GM23248 (cell line): ENCODE data around the gene MFSD11. TPM values are rescaled to one million over a fixed set of nuclear protein-coding genes. Genes with fewer than 3 reads are reported as not detected.
"Not testable (repeated sequence)": the region's sequence is repeated elsewhere in the genome, so short reads cannot be mapped to it uniquely, and the experiment has no call there.

Source experiments
- DNase-seq: peaks from one replicate; pipeline ENCODE4 v3.0.0-alpha.2; 2015
- H2AFZ ChIP-seq: fragments of 200-600 bp; sonication (generic); 2 replicates; pipeline ENCODE4 v1.6.1; 2016; ENCODE audit warnings: antibody characterized with exemption
- H3F3A ChIP-seq: fragments of 200-600 bp; sonication (generic); 2 replicates; pipeline ENCODE4 v1.6.1; 2016; ENCODE audit warnings: mild to moderate bottlenecking, antibody characterized with exemption, mixed run types; ENCODE audit not compliant: insufficient read depth
- H3K27ac ChIP-seq: fragments of 200-600 bp; sonication (generic); 2 replicates; pipeline ENCODE4 v1.5.1; 2016; ENCODE audit warnings: mild to moderate bottlenecking
- H3K27me3 ChIP-seq: fragments of 200-600 bp; sonication (generic); replicated peaks from 2 replicates; pipeline ENCODE4 v1.6.1; 2016; ENCODE audit warnings: mild to moderate bottlenecking; ENCODE audit not compliant: insufficient read depth
- H3K36me3 ChIP-seq: fragments of 200-600 bp; sonication (generic); 2 replicates; pipeline ENCODE4 v1.6.1; 2016; ENCODE audit warnings: low read depth, mild to moderate bottlenecking
- H3K4me1 ChIP-seq: fragments of 200-600 bp; sonication (generic); 2 replicates; pipeline ENCODE4 v1.6.1; 2016; ENCODE audit warnings: mild to moderate bottlenecking; ENCODE audit not compliant: insufficient read depth
- H3K4me2 ChIP-seq: fragments of 200-600 bp; sonication (generic); one replicate; pipeline ENCODE4 v1.6.1; 2016; ENCODE audit warnings: mild to moderate bottlenecking; ENCODE audit not compliant: unreplicated experiment
- H3K4me3 ChIP-seq: fragments of 200-600 bp; sonication (generic); 2 replicates; pipeline ENCODE4 v1.5.1; 2016; ENCODE audit warnings: mild to moderate bottlenecking
- H3K79me2 ChIP-seq: fragments of 200-600 bp; sonication (generic); 2 replicates; pipeline ENCODE4 v1.6.1; 2016; ENCODE audit warnings: mild to moderate bottlenecking; ENCODE audit not compliant: insufficient read depth
- H3K9ac ChIP-seq: fragments of 200-600 bp; sonication (generic); 2 replicates; pipeline ENCODE4 v1.6.1; 2016; ENCODE audit warnings: mild to moderate bottlenecking
- H3K9me2 ChIP-seq: fragments of 200-600 bp; sonication (generic); 2 replicates; pipeline ENCODE4 v1.6.1; 2016; ENCODE audit warnings: mixed run types, mild to moderate bottlenecking, moderate library complexity; ENCODE audit not compliant: insufficient read depth
- H3K9me3 ChIP-seq: fragments of 200-600 bp; sonication (generic); one replicate; pipeline ENCODE4 v1.6.1; 2017; ENCODE audit warnings: low read depth
- H4K20me1 ChIP-seq: fragments of 200-600 bp; sonication (generic); 2 replicates; pipeline ENCODE4 v1.6.0; 2016; ENCODE audit not compliant: insufficient read depth
- EZH2 ChIP-seq: fragments of 200-600 bp; sonication (generic); IDR thresholded peaks from 2 replicates; pipeline ENCODE4 v1.6.1; 2018; ENCODE audit warnings: antibody characterized with exemption, mild to moderate bottlenecking; ENCODE audit not compliant: insufficient read depth, poor library complexity, severe bottlenecking
- EZH2phosphoT487 ChIP-seq: fragments of 200-600 bp; sonication (generic); IDR thresholded peaks from 2 replicates; pipeline ENCODE4 v1.6.1; 2018; ENCODE audit warnings: antibody characterized with exemption, moderate library complexity, mild to moderate bottlenecking, low read depth; ENCODE audit not compliant: insufficient read depth
- WGBS, 2 experiments: methylation state at CpG; one replicate each; pipeline ENCODE4 v1.1.6; 2015 to 2017; ENCODE audit warnings: low lambda C conversion rate in 2 of 2, low coverage in 1 of 2; ENCODE audit errors: missing lambda C conversion rate in 2 of 2; 5-methylcytosine and 5-hydroxymethylcytosine counted together
- in situ Hi-C: fragments of 300-500 bp; cut with MboI; formaldehyde crosslinking; loops from 2 replicates; pipeline ENCODE4 v1.15.0; 2020
- polyA plus RNA-seq: library from polyadenylated mRNA; unstranded; fragments of >200 nt; fragmentation: Nextera tagmentation; extraction: Ambion mirVana; gene quantifications from 2 replicates; pipeline ENCODE4 v1.2.1, GENCODE V29; 2016
- total RNA-seq: library from RNA; depleted of rRNA; stranded (reverse); fragments of >200 nt; shearing (Covaris generic); gene quantifications from 2 replicates; pipeline ENCODE4 v1.2.3, GENCODE V29; 2014

The MFSD11 gene
- total and polyA plus RNA-seq, 2 experiments from 2014 or later, result 24.2 to 29.8 TPM

DNA sequence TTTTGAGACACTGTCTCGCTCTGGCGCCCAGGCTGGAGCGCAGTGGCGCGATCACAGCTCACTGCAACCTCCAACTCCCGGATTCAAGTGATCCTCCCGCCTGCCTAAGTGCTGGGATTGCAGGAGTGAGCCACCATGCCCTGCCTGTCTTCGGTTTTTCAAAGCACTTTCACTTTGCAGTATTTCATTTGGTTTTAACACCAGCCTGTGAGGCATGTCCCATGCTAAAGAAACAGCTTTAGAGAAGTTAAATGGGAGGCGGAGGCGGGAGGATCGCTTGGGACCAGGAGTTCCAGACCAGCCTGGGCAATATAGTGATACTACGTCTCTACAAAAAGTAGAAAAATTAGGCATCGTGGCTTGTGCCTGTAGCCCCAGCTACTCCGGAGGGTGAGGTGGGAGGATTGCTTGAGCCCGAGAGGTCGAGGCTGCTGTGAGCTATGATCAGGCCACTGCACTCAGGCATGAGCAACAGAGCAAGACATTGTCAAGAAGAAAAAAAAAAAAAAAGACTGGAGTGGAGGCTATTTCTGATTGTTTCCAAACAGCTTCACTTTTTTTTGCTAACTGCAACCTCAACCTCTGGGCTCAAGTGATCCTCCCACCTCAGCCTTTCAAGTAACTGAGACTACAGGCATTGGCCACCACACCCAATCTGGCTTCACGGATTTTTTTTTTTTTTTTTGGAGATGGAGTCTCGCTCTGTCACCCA, 10.0 kb upstream of the MFSD11 start:
- H3K79me2 ChIP-seq, result peaks cover 93% of the 10 kb centered on the region
- no peaks in the 10 kb centered on the region for H3K27me3 ChIP-seq
- TF ChIP-seq EZH2 (no peak), EZH2phosphoT487 (no peak)
- peaks cover 31% of the 10 kb centered on the region for H3K36me3 ChIP-seq
- no peaks in the 10 kb centered on the region for H3K9me2 ChIP-seq
- H3F3A ChIP-seq, result peaks cover 53% of the 10 kb centered on the region
- WGBS, 2 experiments, result 18 to 22% methylated on average over 18 of the region's 18 CpGs
- H3K4me3 ChIP-seq, result peak overlapping the region; percentile 91
- no peaks in the 10 kb centered on the region for H3K9me3 ChIP-seq
- H4K20me1 ChIP-seq, result no peaks in the 10 kb centered on the region
- H3K27ac ChIP-seq, result peak overlapping the region; percentile 98
- H3K4me1 ChIP-seq, result peaks cover 25% of the 10 kb centered on the region
- DNase-seq, result peak; percentile 65
- H3K4me2 ChIP-seq, result peak overlapping the region; percentile 95
- no peak overlapping the region for H2AFZ ChIP-seq
- H3K9ac ChIP-seq, result peak overlapping the region; percentile 99
- in situ Hi-C loops, result no loop called here

DNA sequence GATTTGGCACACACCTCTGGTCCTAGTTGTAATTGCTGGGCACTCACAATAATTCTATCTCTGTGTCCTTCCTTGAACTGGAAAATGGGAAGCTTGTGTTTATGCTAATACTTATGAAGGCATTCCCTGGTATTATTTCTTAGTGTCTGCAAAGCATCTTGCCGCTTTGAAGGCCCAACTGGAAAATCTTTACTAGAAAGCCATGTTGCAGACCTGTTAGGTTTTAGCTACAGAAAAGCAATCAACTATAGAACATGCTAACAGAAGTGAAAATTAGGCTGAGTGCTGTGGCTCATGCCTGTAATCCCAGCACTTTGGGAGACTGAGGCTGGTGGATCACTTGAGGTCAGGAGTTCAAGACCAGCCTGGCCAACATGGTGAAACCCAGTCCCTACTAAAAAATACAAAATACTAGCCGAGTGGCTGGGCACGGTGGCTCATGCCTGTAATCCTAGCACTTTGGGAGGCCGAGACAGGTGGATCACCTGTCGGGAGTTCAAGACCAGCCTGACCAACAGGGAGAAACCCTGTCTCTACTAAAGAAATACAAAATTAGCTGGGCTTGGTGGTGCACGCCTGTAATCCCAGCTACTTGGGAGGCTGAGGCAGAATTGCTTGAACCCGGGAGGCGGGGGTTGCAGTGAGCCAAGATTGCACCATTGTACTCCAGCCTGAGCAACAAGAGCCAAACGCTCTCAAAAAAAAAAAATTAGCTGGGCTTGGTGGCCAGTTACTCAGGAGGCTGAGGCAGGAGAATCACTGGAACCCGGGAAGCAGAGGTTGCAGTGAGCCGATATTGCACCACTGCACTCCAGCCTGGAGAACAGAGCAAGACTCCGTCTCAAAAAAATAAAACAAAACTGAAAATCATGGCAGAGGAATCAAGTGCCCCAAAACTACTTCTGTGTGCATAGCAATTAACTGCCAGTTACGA, 5.9 kb upstream of the MFSD11 start:
- Histone ChIP-seq H3F3A (peaks cover 68% of the 10 kb centered on the region), H3K4me2 (peak overlapping the region; percentile 100), H3K79me2 (peaks cover 98% of the 10 kb centered on the region), H3K4me1 (peaks cover 33% of the 10 kb centered on the region), H3K36me3 (peaks cover 39% of the 10 kb centered on the region), H3K27ac (peak overlapping the region; percentile 81), H4K20me1 (peaks cover 17% of the 10 kb centered on the region; the same call in 1 of the 2 replicates), H3K9ac (peak overlapping the region; percentile 96; the same call in 1 of the 2 replicates)
- H2AFZ ChIP-seq, H3K27me3 ChIP-seq, DNase-seq, in situ Hi-C loops, H3K9me2 ChIP-seq, H3K9me3 ChIP-seq, H3K4me3 ChIP-seq: not testable (repeated sequence)
- WGBS, 2 experiments, result 73 to 74% methylated on average over 13 of the region's 13 CpGs

DNA sequence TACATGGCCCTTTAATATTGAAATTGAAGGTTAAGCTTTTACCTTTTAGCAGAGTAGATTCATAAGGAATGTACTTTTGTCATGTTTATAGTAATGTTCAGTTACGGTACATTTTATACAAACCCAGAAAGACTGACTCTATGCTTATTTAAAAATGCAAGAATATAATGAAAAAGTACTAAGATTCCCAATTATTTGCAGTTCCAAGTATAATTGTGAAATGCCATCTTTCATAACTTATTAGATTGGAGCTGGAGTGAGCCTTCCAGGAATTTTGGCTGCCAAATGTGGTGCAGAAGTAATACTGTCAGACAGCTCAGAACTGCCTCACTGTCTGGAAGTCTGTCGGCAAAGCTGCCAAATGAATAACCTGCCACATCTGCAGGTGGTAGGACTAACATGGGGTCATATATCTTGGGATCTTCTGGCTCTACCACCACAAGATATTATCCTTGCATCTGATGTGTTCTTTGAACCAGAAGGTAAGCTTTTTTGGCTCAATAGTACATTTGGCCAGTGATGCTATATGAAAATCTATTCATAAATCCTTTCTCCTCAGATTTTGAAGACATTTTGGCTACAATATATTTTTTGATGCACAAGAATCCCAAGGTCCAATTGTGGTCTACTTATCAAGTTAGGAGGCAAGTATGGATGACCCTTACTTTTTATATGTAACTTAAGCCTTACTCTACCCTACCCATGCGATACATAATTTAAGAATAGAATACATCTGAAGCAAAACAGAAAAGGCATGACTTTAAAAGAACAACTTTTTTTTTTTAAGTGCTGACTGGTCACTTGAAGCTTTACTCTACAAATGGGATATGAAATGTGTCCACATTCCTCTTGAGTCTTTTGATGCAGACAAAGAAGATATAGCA, 4.9 kb upstream of the MFSD11 start:
- in situ Hi-C loops, result no loop called here
- peaks cover 39% of the 10 kb centered on the region for H3K36me3 ChIP-seq
- WGBS, 2 experiments, result 46 to 50% methylated on average over 3 of the region's 3 CpGs
- peak; percentile 60 for DNase-seq
- peaks cover 60% of the 10 kb centered on the region for H3F3A ChIP-seq
- peaks cover 33% of the 10 kb centered on the region for H3K4me1 ChIP-seq
- peaks cover 17% of the 10 kb centered on the region; the same call in 1 of the 2 replicates for H4K20me1 ChIP-seq
- H3K9me3 ChIP-seq, result no peaks in the 10 kb centered on the region
- peak overlapping the region; percentile 96 for H3K9ac ChIP-seq
- H3K79me2 ChIP-seq, result peaks cover 88% of the 10 kb centered on the region
- peak overlapping the region; percentile 100 for H3K4me2 ChIP-seq
- no peaks in the 10 kb centered on the region for H3K9me2 ChIP-seq
- TF ChIP-seq EZH2 (no peak), EZH2phosphoT487 (no peak)
- peak overlapping the region; percentile 81 for H3K27ac ChIP-seq
- no peak overlapping the region for H2AFZ ChIP-seq
- H3K4me3 ChIP-seq, result peak overlapping the region; percentile 98
- no peaks in the 10 kb centered on the region for H3K27me3 ChIP-seq

DNA sequence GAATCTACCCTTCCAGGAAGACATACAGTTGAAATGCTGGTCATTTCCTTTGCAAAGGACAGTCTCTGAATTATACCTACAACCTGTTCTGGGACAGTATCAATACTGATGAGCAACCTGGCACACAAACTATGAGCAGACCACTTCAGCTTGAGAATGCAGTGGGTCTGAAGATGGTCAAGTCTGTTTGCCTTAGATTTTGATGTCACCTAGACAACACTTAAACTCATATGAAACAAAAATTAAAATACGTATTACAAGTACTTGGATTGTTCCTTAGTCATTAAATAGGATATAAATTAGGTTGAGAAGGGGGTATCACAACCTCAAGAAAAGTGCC, 4.3 kb upstream of the MFSD11 start:
- H4K20me1 ChIP-seq, result peaks cover 17% of the 10 kb centered on the region; the same call in 1 of the 2 replicates
- no peak for DNase-seq
- peaks cover 87% of the 10 kb centered on the region for H3K79me2 ChIP-seq
- no peak overlapping the region for H2AFZ ChIP-seq
- peaks cover 64% of the 10 kb centered on the region for H3F3A ChIP-seq
- peak overlapping the region; percentile 100 for H3K4me2 ChIP-seq
- in situ Hi-C loops, result no loop called here
- H3K9me3 ChIP-seq, result no peaks in the 10 kb centered on the region
- H3K4me1 ChIP-seq, result peaks cover 33% of the 10 kb centered on the region
- no peaks in the 10 kb centered on the region for H3K9me2 ChIP-seq
- no peaks in the 10 kb centered on the region for H3K27me3 ChIP-seq
- H3K27ac ChIP-seq, result peak overlapping the region; percentile 81
- H3K9ac ChIP-seq, result peak overlapping the region; percentile 96
- TF ChIP-seq EZH2 (no peak), EZH2phosphoT487 (no peak)
- H3K36me3 ChIP-seq, result peaks cover 39% of the 10 kb centered on the region
- H3K4me3 ChIP-seq, result peak overlapping the region; percentile 98
- WGBS, 2 experiments, result 18 to 22% methylated on average over 1 of the region's 1 CpG
